Activated CD4-positive, alpha-beta T cell treated with anti-CD3 and anti-CD28 coated beads for 4 hours (primary cell): ENCODE results near the gene SLC38A6.
"Not testable (repeated sequence)": the region's sequence is repeated elsewhere in the genome, so short reads cannot be mapped to it uniquely, and the experiment has no call there.

Source experiments
- DNase-seq, 2 donors: peaks; one replicate each; pipeline ENCODE4 v3.0.0-alpha.2; 2020

The SLC38A6 gene

DNA sequence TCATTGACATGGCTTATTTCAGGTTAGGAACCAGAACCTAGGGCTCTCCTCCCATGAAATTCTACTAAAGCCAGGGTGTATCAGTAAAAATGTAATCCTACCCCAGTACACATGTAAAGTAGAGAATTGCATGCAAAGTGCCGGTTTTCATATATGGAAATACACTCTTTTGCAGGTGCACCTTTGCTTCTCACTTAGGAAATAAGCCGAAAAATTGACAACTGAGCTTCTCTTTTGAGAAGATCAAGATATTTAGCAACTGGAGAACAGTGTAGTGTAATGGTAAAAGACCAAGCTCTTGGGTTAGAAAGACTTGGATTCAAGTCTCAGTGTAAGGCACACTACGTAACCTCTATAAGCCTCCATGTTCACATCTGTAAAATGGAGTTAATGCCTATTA is 82.4 kb downstream of the SLC38A6 start:
- DNase-seq: no peak

- DNase-seq: no peak
Observed at GRCh38 chr14:61064210-61064609, 83.2 kb downstream of the SLC38A6 start.

DNA sequence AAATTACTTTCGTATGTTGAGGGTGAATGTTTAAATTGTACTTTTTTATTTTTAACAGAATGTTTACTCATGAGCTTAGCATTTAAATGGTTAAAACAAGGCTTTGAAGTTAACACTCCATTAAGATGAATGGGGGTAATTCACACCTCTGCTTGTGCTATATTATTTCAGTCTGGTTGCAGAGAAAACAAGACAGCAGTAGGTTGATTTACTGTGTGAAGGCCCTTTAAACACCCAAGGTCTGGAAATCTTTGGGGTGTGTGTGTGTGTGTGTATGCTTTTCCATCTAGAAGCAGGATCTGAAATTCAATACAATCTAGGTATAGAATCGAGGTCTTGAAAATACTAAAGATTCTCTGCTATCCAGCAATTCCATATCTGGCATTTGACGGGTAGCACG is 83.8 kb downstream of the SLC38A6 start:
- DNase-seq: no peak

DNA sequence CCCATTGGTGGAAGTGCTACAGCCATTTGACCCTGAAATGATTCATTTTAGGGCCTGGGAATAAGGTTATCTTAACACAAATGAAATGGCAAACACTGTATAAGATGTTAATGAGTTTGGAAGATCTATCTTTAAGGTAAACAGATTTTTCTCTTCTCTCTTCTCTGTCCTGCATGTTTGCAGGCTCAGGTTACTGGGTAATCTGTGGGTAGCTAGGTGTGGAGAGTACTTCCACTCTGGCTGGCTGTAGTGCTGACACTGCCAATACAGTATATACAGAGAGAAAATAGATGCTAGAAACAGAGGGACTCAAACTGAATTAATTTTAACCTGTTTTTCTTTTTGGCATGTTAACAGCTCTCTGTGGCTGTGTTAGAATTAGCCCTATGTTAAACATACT is 84.6 kb downstream of the SLC38A6 start:
- DNase-seq: no peak

DNA sequence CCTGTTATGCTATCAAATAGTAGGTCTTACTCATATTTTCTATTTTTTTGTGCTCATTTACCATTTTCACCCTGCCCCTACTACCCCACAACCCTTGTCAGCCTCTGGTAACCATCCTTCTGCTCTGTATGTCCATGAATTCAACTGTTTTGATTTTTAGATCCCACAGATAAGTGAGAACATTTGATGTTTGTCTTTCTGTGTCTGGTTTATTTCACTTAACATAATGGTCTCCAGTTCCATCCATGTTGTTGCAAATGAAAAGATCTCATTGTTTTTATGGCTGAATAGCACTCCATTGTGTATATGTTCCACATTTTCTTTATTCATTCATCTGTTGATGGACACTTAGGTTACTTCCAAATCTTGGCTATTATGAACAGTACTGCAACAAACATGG is 91.4 kb downstream of the SLC38A6 start:
- DNase-seq: not testable (repeated sequence)

GRCh38 chr14:61074852-61075251 is 93.8 kb downstream of the SLC38A6 start:
- no peak for DNase-seq

GRCh38 chr14:61076556-61076955 is 95.5 kb downstream of the SLC38A6 start:
- no peak for DNase-seq

GRCh38 chr14:61077437-61077836 is 96.4 kb downstream of the SLC38A6 start:
- no peak for DNase-seq

DNA sequence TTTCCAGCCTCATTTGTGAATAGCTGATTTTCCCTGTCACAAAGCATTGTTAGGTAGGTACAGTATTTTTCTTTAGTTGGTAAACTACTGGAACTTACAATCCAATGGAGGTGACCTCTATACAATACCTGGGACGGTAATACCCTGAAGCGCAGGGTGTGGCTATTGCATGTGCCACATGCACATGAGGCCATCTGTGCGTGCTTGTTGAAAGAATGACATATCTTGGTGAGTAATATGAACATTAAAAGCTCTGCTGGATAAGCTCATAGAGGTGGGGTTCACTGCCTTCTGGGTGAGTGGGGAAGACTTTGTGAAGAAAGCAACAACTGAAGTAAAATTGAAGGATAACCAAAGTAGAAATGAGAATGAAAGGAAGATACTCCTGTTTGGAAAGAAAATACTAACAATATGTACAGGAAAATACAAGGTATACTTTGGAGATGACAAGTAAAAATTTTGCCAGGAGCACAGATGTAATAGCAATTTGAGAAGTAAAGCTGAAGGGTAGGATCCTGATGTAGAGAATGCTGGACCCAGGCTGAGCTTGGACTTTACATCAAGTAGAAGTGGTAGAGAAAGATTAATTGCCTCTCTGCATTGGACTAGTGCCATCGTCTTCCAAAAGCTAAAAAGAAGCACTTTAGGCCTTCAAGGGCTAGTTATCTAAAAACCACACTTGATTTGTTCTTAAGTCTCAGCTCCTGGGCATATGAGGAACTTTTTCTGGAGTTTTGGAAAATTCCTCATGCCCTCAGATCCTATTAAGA is 97.1 kb downstream of the SLC38A6 start:
- DNase-seq: no peak

DNA sequence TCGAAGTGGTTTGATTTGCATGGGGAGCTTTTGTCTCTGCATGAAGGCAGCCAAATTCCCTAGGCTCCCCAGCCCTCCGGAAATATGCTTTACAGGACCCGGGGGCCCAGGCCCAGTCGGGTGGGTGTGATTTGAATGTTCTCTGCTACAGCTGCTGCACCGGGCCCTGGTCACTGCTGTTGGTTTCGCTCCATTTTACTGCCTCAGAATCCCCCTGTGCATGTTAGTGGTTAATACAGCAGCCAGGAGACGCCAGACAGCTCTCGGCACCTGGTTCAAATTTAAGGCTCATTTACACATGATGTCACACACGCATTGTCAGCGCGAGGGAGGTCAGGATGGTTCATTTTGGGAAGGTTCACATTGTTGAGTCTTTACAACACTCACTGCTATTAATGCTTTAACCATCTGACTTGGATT is 99.6 kb downstream of the SLC38A6 start:
- DNase-seq: no peak

GRCh38 chr14:61088081-61088480 is 107.0 kb downstream of the SLC38A6 start:
- DNase-seq: no peak

- DNase-seq: no peak
Observed at GRCh38 chr14:61089126-61089750, 108.2 kb downstream of the SLC38A6 start.

DNA sequence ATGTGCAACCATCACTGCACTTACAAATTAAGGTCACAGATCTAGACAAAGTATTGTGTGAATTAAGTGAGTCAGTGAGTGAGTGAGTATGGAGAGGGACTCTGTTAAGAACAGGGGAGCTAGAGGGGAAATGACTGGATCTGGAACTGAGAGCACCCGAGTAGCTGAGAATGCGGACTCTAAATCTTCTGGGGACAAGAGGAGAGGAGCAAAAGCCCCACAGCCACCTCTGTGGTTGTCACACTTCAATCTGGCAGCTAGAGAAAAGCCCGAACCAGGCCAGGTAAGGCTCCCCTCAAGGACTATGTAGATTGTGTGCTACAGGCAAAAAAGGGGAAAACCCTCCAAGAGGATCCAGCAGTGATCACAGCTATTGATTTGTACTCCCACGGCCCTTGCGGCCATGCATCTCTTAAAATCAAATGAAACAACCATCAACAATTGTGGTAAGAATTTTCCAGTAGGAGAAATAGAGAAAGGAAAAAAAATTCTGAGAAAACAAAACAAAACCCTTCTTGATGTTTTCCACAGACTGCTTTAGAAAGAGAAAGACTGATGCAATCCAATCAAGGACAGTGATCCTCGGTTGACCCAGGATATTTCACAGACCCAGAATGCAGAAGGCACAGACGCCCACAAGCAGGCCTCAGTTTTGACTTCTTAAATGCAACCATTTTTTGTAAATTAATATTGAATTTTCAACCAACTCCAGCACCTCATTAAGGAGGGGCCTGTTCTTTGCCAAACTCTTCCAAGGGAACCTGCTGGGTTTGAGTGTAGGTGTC is 109.6 kb downstream of the SLC38A6 start:
- no peak for DNase-seq

- DNase-seq: no peak
Observed at GRCh38 chr14:61091657-61092273, 110.7 kb downstream of the SLC38A6 start.

GRCh38 chr14:61098096-61098495 is 117.1 kb downstream of the SLC38A6 start:
- not testable (repeated sequence) for DNase-seq

DNA sequence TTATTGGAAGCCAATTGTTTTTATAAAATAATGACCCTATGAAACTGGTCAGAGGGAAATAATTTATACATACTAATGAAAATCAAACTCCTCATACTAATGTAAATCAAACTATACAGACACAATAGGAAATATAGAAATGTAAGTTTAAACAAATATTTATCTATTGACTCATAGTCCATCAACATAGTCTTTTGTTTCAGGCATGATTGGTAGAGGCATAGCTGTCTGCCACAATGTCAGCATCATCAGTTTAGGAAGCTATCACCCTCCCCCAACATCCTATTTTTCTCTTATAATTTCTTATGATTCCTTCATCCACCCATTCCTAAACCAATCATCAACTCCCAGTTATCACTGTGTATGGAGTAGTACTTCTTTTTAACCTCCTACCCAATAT is 117.7 kb downstream of the SLC38A6 start:
- DNase-seq: no peak

DNA sequence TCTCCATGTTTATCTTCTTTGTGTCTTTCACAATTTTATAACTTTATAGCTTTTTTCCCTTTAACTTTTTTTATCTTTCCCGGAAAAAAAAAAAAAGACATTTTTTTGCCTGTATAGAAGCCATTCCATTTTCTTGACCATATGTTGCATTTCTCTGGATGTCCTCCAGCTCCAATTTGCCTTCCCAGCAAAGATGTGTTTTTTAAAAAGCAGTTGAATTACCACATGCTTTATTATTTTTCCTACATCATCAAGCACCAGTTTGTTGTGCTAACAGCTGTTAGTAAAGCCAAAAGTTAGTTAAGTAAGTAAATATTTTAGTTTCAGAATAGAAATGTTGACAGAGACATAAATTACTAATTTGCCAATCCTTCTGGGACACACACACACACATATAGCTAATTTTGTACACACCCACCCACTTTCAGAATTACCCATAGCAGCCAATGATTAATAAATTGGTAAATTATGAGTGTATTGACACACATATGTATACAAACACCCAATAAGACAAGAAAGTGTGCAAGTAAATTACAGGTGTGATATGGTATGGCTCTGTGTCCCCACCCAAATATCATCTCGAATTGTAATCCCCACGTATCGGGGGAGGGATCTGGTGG is 118.3 kb downstream of the SLC38A6 start:
- no peak for DNase-seq

- DNase-seq: no peak
Observed at GRCh38 chr14:61101803-61102548, 120.9 kb downstream of the SLC38A6 start.
